GM19351 (cell line): Measurements from ENCODE around the gene TYMP.
A peak's percentile ranks its signal among the peaks of the same experiment; 100 is the strongest.
"Not testable (repeated sequence)": the region's sequence is repeated elsewhere in the genome, so short reads cannot be mapped to it uniquely, and the experiment has no call there.

Source experiments
- ATAC-seq: cut with Tn5 transposase; IDR thresholded peaks from one replicate; pipeline ENCODE4 v1.9.1; 2021; ENCODE audit warnings: mild to moderate bottlenecking, moderate library complexity; ENCODE audit not compliant: unreplicated experiment

The TYMP gene

GRCh38 chr22:50562523-50563412 is 33.0 kb upstream of the TYMP start, which contains the start of gene SYCE3:
Gene SYCE3, minus strand, starts transcription at chr22:50562919. Its CDS starts 6,514 bp downstream, at chr22:50556405.
- peak; percentile 98 for ATAC-seq

DNA sequence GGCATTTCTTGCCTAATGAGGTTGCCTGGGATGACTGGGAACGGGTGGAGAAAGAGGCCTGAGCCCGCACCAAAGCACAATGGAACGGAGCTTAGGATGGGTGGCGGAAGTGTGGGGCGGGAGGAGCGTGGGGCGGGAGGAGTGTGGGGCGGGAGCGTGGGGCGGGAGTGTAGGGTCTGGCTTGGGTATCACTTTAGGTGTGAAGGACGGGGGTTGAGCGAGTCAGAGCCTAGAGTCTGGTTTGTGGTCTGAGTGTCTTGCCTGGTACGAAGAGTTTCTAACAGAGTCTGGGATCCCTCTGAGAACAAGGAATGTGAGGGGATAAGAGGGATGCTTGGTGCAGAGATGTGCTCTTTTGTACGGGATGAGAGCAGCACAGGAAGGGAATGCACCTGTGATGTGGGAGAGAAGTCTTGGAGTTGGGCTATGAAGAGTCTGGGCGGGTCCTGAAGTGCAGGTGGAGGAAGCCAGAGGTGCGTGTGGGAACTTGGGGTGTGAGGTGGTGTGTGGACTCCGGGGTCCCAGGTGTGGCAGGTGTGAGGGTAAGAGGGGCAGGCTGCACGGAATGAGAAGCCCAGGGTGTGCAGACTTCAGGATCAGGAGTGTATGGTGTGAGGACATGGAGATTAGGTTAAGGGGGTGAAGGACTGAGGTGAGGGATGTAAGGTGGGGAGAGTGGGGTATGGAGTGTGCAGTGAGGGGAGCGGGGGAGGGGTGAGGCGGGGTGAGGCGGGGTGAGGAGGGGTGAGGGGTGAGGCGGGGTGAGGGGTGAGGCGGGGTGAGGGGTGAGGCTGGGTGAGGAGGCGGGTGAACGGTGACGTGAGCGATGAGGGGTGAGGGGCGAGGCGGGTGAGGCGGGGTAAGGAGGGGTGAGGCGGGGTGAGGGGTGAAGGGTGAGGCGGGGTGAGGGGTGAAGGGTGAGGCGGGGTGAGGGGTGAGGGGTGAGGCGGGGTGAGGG is 31.9 kb upstream of the TYMP start:
- ATAC-seq, result no peak

DNA sequence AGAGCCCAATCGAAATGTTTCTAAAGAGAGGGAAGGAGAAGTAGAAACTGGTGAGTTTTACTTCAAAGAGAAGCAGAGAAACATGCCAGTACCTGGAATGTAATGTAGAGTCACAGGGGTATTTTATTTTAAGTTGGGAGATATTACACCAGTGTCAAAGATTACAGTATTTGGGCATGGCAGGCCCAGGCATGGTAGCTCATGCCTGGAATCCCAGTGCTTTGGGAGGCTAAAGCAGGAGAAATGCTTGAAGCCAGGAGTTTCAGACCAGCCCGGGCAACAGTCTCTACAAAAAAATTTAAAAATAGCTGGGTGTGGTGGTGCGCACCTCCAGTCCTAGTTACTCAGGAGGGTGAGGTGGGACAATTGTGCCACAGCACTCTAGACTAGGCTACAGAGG is 30.2 kb upstream of the TYMP start:
- no peak for ATAC-seq

DNA sequence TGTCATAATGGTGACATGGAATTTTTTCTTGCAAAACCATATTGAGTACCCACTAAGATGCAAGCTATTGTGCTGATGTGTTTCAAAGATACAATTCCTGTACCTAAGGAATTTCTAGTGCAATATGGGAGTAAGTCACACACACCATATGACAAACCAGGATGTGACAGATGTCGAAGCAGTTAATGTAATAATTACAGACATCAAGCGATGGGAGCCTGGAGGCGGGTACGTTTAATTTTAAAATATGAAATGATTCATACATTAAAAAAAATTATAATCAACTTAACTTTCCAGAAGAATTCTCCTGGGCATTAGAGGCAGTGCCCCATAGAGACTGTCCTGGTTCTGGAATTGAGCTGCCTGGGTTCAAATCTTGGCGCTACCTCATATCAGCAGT is 26.9 kb upstream of the TYMP start:
- ATAC-seq, result no peak

DNA sequence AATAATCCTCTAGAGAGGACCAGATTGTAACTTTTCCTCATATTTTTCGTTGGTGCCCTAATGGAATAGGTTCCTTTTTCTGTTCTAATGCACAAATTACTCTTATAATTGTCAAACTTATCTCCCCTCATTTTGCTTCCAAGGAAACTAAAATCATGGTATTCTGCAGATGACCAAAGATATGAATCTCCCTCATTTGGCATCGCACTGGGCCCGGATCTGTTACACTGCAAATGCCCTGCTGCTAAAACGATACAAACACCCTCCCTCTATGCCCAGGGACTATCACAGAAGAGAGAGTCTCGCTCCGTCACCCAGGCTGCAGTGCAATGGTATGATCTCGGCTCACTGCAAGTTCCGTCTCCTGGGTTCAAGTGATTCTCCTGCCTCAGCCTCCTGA is 23.5 kb upstream of the TYMP start:
- no peak for ATAC-seq

DNA sequence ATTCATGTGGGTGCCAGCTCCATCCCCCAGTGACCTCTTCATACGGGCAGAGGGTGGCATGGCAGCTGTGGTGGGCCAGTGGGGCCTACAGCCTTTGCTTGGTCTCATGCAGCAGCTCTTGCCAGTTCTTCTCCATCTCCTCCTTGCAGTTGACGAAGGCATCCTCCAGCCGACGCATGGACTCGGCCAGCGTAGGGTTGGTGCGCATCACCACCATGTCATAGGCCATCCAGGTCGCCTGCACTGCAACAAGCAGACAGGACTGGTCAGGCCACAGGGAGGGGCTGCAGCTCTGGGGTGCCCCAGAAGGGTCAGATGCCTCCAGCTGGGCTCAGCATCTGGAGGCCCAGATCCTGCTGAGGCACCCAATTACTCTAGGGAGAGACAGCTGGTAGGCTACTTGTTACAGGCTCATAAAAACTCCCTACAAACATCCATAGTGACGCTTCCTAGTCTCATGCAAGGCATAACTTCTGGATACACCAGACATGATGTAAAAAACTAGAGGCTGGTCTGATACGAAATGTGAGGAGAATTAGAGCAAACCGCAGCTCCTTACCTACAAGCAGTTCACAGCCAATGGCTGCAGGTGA is 21.4 kb upstream of the TYMP start:
- ATAC-seq, result no peak

DNA sequence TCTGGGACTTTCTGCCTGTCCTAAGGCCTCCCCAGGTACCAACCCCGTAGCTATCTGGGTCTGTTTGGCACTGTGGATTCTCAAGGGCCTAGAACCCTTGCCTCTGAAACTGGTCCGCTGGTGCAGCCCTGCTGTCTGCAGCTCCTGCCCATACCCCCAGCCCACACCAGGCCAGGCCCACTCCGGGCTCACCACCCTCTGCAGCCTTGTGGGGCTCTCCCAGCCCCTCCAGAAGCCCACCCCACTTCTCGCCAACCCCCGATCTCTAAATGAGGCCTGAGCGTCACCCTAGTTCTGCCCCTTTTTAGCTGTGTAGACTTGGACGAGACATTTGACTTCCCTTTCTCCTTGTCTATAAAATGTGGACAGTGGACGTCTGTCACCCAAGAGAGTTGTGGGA is 20.6 kb upstream of the TYMP start:
- no peak for ATAC-seq

- no peak for ATAC-seq
Observed at GRCh38 chr22:50548921-50549790, 19.3 kb upstream of the TYMP start.

DNA sequence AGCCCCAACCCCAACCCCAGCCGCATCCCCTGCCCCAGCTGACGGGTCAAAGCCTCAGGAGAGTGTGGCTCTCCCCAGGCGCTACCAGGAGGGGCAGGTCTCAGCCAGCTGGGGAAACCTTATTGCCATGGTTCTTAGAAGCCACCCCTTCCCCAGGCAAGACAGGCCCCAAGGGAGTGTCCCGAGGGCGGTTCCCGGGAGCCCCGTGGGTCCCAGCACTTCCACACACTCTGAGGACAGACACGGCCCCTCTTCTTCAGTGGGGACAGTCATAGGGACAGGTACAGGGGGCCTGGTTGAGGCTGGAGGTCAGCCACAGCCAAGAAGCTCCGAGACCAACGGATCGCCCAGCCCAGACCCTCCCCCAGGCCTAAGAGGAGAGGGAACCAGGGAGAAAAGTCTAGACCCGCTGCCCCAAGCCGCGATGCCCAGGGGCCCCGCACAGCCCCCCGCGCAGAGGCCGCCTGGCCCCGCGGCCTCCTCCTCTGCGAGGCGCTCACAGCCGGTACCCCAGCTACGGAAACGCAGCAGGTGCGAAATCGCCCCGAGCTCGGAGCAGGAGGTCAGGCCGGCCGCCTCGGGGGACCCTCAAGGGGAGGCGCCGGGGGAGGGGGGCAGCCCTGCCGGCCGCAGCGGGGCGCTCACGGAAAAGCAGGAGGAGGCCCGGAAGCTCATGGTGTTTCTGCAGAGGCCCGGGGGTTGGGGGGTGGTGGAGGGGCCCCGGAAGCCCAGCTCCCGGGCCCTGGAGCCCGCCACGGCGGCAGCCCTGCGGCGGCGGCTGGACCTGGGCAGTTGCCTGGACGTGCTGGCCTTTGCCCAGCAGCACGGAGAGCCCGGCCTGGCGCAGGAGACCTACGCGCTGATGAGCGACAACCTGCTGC is 18.5 kb upstream of the TYMP start:
- no peak for ATAC-seq

GRCh38 chr22:50547263-50547985 is 17.6 kb upstream of the TYMP start:
- no peak for ATAC-seq

- no peak for ATAC-seq
Observed at GRCh38 chr22:50546326-50547262, 16.8 kb upstream of the TYMP start.

DNA sequence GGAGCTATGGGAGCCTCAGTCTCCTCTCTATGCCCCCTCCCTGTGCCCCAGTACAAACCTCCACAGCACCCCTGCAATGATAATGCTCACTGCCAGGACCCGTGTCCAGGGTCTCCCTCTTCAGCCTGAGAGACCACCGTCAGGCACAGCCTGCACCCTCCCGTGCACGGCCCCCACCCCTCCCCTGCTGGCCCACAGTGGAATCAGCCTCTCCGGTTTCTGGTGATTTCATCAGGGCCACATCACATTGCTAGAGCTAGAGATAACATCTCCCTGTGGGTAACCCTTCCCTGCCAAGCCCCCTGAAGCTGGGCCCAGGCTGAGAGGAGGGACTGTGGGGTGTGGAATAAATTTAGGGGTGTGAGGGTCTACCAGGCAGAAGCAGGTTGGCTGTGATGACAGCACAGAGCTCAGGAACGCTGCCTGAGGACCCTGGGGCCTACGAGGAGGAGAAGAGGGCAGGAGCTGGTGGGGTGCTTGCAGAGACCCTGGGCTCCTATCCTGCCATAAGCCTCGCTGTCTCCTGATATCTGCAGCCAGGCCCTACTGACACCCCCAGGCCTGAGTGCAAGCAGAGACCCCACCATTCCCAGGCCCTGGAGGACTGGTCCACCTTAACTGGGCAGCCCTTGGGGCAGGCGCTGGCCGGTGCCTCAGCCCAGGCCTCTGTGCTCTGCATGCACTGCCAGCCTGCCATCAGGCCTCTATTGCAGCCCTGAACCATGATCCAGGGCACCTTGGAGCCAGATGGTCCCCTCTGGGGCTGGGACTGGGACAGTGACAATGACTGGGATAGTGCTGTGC is 15.9 kb upstream of the TYMP start, which contains the start of gene KLHDC7B:
Gene KLHDC7B, plus strand, starts transcription at position 378 of the 804 bp plus-strand sequence. Its CDS starts 345 bp downstream, at position 723.
- ATAC-seq, result no peak

DNA sequence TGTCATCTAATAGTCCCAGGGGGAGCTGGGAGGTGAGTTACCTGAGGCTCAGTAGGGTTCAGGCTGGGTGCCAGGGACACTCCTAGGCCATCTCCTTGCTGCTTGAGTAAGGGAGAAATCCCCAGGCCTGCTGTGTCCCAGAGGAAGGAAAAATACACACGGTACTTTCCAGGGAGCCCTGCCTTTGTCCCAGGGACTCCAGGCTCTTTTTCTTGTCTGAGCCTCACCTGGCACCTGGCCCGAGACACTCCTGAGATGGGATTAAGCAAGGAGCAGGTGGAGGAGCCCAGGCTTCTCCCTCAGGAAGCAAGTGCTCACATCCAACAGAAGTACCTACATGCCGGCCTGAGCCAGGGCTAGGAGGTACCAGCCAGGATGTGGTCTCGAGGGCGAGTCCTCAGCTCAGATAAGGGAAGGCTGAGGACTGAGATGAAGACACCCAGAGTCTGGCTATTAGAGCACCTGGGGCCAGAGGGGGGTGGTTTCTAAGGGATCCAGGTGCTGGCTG is 15.0 kb upstream of the TYMP start:
- ATAC-seq, result no peak

DNA sequence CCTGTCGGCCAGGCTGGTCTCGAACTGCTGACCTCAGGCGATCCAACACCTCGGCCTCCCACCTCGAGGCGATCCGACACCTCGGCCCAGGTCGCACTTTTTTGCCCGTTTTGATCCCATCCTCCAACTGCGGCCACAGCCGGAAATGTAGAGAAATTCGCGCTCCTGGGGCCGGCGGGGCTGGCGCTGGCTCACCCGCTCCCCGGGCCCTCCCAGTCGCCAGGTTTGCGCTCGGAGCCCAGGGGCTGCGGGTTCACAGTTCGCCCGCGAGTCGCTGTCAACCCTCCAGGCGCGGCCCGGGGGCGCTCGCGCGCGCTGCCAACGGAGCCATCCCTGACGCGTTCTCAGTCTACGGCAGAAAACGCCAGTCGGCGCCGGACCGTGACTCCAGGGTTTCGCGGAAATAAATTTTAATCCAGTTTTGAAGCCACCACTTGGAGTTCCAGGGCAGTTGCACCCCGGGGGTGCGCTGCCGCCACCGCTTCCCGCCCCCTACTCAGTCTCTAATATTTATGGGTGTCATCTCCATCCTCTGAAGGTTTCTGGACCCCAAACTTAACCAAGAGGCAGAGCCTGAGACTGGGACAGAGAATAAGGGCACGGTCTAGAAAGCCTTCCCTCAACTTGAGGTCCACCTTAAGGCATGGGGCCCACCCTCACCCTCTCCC is 14.4 kb upstream of the TYMP start:
- ATAC-seq, result no peak

GRCh38 chr22:50542416-50542927 is 12.7 kb upstream of the TYMP start:
- ATAC-seq, result no peak

DNA sequence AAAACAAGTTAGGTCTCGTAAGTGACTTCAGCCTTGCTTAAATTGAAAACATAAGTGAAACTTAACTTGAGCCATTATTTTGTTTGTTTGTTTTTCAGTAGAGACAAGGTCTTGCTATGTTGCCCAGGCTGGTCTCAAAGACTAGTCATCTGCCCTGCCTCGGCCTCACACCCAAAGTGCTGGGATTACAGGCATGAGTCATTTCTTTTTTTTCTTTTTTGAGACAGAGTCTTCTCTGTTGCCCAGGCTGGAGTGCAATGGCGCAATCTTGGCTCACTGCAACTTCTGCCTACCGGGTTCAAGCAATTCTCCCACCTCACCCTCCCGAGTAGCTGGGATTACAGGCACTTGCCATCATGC is 11.8 kb upstream of the TYMP start:
- not testable (repeated sequence) for ATAC-seq
